Amniotic stem cell (primary cell): Measurements from ENCODE around the gene MLN.

Experiments
- DNase-seq: peaks from one replicate; lab custom pipeline; 2025; lab: John Stamatoyannopoulos, UW

Gene MLN

DNA sequence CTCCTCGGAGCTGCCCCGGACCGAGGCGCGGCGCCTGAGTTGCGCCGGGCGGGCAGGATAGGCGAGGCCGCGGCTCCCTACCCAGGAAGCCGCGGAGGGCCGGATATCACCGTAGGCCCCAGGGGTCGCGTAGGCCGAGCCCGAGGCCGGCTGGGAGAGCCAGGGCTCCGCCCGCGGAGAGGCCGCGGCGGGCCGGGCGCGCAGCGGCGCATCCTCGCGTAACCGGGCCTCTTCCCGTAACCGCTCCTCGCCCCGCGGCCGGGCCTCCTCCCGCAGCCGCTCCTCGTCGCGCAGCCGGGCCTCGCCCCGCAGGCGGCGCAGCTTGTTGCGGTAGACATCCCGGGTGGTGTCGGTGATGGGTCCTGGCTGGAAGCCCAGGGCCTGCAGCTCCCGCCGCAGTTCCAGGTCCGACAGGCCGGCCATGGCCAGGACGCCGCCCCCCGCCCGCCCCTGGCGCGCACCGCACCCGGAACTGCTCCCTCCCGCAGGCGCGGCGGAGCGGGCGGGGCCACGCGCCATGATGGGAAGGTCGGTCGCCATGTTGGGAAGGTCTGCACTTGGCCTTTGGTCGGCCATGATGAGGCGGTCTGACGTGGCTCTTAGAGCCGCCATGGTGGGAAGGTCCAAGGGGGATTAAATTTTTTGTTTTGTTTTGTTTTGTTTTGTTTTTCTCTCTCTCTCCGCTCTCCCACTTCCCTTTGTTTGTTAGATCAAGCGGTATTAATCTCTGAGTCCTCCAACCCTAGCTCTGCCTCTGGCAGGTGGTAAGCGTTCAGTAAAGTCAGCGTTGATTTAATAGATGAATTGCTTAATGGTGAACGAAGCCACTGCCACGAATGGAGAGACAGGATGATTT is 14.9 kb downstream of the MLN start, which contains the start of gene LEMD2:
Gene LEMD2, minus strand, starts transcription at position 437 of the 856 bp plus-strand sequence. Its CDS starts 14 bp downstream, at position 423.
- DNase-seq, result peak; percentile 73

DNA sequence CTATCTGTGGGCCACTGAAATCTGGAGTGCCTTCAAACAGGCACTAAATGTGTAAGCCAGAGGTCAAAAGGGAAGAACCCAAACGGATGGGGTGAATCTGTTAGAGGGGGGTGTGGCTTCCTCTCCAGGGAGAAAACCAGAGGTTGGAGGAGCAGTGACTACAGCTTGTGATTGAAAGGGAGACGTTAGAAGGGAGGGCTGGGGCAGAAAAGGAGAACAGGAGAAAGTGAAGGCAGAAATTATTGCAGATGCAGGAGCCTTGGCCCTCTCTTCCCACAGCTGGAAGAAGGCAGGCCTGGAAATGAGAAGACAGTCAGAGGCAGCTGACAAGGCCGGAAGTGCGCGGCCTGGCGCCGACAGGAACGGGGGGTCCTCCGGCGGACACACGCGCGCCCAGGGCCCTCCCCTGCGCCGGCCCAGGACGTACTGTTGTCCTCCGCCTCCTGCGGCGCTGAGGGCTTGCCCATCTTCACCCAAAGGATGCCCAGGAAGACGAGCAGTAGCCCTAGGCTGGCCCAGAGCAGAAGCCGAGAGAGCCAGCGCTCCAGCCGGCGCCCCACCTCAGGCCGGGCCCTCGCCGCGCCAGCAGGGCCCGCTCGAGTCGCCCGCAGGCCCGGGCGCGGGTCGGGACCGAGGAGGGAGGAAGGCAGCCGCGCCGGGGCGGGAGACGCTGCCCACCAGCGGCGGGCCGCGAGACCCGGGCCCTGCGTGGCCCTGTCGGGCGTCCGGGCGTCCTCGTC is 15.7 kb downstream of the MLN start:
- no peak for DNase-seq

DNA sequence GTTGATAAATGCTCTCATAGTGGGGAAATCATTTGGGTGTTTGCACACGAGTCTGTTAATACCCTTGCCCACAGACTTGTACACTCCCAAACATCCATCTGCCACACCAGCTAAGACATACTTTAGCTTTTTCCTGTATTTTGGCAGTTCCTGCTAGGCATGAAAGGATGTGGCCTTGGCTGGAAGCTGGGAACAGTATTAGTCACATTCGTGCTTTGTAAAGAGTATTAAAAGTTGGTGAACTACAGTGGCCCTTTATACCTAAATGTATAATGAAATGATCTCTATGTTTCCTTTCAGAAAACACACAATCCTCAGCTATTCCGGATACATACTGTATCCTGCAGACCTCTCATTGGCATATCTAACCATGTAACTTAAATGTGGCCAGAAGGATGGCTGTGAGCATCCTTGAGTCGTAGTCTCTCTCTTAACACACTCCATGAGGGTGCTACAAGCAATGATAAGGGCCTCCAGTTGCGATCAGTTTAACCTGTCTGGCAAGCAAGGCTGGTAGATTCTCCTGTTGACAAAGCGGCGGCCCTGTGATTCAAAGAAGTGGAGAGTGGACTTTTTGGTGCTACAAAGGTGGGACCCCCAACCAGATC is 16.4 kb downstream of the MLN start:
- DNase-seq, result no peak

DNA sequence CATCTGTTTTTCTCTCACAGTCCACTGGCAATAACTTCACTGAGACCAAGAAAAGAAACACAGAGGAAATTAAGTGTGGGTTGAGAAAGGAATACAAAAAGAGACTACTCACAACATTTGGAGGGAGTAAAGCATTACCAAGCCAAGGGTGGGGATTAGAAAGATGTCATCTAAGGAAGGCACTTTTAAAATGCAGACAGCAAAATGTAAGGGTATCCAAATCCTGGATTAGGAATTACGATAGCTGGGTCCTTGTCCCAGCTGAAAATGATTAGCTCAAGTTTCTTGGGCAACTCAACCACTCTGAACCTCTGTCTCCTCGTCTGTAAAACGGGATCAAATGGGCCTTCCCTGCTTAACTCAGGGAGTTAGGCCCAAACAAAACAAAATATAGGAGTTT is 17.1 kb downstream of the MLN start:
- no peak for DNase-seq

DNA sequence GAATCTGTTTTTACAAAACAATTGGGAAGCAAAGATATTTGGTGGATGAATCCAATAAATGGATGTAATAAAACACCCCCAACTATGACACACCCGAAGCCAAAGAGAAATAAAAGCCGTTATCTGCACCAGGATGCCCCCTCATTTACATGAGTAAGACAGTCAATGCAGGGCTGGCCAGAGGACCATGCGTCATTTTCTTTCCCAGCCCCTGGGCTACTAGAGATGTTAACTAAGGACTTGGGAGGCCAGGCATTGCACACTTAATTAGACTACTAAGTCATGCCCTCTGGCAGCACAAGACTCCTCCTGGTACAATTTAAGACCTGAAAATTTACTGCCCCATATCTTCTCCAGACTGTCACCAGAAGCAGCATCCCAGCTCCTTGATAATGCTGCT is 18.0 kb downstream of the MLN start:
- DNase-seq, result no peak

DNA sequence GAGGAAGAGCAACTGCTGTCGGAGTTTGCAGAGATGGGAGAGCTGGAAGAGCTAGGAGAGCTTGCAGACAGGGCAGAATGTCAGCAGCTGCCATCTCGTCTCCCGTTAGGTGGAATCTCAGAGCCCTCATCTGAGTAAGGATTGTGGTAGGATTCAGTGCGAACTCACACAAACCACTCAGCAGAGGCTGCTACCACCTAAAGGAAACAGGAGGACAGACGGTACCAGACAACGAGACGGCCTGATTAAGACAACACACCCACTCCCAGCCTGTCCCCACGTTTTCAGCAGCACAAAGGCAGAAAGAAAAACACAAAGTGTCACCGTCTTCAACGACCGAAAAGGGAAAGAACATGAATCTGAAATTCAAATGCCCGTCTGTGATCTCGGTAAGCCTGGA is 19.0 kb downstream of the MLN start:
- no peak for DNase-seq

DNA sequence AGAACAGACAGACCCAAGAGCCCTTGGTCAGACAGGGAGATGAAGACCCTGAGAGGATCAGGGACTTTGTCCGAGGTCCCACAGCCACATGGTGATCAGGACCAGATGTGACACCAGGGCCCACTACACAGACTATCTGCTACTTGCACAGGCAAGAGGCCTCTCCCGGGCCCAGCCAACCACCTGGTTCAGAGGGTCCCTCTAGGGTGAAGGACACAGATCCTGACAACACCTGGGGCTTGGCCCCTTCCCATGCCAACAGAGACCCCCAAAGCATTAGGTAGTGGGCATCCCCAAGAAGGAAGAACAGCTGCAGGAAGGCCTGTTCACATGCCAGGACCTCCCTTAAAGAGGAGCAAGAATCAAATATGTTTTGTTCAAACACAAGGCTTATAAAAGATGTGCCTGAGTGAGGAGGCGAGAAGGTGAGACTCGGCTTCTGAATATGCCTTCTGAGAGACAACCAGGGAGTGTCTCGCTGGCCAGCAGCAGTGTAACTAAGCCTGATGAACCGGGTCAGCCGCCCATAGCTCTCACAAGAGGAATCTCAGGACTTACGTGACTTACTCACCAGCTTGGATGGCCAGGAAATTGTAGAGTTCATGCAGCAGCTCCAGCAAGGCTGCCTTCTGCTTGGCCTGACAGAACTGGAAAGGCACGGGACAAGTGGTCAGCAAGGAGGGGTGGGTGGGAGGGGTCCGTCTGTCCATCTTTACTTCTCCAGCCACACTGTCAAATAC is 19.9 kb downstream of the MLN start:
- DNase-seq, result no peak

DNA sequence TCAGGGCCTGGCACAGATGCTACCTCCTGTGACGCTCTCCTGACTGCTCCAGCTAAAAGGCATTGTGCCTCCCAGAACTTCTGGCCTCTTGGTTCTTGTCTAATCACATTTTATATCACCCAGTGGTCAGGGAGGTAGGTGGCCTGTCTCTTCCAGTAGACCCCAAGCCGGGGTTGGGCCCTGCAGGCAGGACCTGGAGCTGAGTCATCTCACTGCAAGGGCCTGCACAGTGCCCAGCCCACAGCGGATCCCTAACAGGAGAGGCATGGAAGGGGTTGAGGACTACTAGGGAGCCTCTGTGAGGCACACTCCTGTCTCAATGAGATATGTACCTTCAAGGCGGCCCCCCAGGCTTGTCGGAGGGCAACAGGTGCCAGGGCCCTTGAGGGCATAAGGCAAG is 21.2 kb downstream of the MLN start:
- no peak for DNase-seq

DNA sequence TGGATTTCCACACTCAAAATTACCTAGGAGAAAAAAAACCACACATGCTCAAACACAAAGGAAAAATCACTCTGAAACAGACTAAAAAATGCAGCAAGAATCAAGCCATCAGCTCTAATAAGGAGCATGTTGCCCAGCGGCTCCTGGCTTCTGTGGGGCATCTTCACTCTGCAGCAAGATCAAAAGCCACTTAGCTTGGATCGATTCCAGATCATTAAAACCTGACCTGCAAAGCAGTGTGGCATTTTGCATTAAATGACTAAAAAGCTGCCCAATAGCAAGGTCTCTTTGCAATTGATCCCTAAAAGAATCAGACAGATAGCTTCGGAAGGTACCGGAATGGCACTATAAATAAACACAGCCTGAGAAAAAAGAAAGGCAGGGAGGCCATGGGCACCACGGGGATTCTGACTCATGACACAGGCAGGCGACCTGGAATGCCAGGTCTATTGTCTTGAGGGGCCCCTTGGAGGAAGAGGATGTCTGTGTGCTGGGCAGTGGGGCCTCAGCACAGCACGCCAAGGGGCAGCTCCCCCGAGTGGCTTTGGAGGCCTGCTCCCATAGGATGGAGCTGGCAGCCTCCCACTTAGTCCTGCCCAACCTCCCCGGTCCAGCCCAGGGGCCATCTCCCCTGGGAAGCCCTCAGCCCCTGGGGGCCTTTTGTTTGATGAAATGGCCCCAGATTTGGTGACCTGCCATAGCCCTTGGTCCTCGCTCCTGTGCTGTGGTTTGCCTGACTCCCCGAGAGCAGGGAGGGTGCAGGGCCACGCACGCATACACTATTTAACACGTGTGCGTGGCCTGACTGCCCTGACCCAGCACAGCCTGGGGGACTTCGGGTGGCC is 22.4 kb downstream of the MLN start:
- DNase-seq, result no peak

DNA sequence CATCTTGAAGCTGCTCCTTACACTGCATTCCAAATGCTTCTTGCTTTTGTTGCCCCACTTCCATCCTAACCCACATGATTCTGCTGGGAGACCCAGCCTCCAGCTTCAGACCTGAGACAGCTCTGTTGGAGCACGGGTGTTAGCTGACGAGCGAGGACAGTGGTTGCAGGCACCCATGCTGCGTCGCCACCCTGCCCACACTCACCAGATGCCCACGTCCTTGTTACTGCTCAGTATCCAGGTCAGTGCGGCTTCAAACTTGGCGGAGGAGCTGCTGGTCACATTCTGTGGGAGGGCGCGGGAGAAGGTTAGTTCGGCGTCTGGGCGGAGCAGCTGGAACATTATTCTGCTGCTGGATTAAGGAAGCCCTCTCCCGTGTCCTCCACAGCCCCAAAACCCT is 23.9 kb downstream of the MLN start:
- no peak for DNase-seq

DNA sequence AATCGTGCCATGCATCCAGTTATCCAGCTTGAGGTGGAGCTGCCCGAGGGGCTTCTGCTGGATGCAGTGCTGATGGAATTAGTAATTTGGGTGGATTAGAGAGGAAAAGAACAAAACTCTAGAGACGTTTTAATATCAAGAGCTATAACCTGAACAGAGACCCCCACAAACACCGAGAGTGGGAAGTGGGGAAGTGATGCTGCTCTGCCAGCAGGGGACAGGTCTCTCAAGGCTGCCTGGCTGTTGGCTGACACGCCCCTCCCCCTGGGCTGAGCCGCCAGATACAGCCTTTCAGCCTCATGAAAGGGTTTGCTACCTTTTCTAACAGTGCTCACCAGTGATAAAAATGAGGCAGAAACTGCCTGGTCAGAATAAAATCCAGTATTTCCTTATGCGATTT is 24.5 kb downstream of the MLN start:
- DNase-seq, result no peak

DNA sequence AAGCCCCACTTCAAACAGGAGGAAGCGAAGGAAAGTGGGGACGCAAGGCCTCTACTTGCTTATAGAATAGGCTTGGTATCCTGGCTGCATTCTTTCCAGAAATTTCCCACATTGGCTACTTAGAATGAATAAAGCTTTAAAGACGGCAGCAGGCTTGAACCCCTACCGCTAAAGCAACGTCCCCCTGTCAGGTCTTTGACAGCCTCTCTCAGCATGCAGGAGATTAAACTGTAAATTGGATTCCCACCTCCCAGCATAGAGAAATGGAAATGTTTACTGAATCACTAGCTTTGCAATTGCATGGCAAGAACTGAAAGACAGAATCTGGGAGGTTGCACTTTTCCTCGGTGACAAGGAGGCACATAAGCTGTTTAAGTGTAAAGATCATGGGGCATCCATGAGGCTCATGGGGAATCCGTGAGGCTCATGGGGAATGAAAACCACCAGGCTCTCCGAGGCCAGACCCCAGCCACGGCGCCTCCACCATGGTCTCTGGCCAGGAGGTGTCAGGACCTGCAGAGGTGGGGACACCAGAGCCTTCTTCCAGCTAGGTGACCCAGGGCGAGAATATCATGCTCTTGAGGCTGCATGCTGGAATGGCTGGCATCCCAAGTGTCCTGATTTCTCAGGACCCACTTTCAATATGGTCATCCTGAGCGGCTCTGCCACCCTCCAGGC is 25.2 kb downstream of the MLN start:
- DNase-seq, result no peak

DNA sequence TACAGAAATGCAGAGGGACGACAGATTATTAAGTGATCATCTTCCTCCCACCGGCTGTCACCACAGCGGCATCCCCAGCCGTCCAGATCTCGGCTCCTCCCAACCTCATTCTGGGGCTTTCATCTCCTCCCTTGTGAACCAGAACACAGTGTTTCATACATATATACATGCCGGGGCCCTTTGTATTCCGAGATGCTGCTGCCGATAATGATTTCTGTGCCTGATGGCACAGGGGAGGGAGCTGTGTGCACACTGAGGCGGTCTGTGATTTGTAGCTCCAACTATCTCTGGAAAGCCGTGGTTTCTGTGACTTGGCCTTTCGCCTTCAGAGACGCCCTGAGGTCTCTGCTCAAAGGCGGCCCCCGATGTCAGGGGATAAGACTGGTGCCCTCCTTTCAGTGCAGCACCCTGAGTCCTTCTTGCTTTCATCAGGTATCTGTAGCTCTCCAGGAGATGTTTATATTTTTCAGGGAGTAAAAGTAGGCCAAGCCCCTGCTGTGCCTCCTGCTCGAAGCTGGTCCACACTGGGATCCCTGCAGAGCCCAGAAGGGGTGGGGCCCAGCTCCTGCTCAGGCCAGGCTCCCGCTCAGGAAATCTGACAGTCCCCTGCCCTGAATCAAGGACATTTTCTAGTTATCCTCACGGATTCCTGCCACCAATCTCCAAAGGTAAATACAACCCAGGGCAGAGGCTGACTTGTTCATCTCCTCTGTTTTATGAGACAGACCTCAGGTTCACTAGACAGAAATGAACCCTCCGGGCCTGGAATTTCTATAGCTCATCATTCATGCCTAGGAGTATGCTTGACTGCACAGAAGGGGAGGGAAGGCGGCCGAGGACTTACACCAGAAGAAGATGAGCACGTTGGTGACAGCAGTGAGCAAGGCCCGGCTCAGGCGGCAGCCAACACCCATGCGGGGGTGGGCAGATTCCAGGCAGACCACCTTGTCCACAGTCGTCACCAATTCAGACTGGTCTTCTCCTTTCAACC is 26.1 kb downstream of the MLN start:
- DNase-seq, result no peak

DNA sequence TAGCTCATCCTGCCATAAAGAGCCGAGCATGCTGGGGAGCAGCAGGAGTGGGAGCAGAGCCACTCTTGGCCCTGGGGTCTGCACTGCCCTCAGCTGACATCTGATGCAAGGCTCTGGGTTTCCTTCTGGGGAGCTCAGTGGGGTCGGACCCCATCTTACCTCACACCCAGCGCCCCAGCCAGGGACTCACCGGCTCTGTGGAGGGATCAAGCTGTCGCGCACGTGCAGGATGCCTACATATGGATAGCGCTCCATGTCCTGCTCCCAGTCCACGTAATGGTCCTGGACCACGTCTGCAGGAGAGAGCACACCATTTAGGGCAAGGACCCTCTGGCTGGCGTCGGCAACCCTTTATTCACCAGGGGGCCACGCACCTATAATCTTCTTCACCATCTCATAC is 27.0 kb downstream of the MLN start:
- no peak for DNase-seq

DNA sequence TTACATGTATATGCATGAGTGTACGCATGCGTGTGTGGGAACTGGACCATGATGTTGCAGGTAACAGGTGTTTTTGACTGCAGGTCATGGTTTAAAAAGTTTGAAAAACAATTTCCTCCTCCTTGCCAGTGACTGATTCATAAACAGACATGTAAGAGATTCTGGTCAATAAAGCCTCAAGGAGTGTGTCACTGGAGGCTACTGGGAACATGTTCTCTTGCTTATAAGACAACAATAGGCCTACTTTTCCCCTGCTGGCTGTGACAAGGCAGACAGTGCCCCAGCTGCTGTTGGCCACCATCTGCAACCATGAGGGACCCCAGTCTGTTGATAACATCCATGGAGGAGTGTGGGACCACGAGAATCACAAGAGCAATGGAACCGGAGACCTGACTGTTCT is 27.6 kb downstream of the MLN start:
- no peak for DNase-seq

DNA sequence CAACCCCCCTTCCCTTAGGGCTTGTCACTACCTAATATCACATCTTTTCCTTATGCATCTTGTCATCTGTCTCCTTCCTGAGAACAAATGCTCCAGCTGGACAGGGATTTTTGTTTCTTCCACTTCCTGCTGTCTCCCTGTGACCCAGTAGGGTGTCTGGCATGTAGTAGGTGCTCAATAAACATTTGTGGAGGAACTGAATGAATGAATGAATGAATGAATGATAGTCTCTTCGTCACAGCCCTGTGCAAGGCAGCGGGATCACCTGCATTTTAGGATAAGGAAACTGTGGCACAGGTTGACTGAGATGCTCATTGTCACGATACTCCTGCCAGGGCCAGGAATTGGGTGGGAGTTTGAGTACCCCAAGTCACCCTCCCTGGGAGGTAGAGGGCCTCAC is 29.0 kb downstream of the MLN start:
- DNase-seq, result no peak

DNA sequence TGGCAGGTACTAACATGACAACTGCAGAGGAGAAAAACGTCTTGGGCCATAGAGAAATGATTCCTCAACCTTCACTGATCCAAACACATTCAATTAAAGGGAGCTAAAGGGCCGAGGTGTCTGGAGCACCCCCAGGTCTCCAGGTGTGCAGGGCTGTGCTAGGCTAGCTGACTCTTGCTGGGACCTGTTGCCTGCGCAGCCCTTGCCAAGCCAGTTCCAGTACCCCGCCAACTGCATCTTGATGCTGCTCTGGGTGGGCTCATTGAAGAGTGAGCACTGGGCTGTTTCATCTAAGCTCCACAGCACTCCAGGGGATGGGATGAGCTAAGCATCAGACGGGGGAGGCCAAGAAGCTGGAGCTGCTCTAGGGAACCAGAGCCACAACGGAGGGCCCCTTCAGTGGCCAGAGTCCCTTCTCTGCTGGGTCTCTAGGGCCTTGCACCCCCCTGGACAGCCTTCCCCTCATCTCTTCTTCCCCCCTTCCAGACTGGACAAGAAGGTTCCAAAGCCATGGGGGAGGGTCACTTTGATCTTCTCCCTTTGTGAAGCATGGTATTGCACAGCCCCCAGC is 30.8 kb downstream of the MLN start:
- no peak for DNase-seq

DNA sequence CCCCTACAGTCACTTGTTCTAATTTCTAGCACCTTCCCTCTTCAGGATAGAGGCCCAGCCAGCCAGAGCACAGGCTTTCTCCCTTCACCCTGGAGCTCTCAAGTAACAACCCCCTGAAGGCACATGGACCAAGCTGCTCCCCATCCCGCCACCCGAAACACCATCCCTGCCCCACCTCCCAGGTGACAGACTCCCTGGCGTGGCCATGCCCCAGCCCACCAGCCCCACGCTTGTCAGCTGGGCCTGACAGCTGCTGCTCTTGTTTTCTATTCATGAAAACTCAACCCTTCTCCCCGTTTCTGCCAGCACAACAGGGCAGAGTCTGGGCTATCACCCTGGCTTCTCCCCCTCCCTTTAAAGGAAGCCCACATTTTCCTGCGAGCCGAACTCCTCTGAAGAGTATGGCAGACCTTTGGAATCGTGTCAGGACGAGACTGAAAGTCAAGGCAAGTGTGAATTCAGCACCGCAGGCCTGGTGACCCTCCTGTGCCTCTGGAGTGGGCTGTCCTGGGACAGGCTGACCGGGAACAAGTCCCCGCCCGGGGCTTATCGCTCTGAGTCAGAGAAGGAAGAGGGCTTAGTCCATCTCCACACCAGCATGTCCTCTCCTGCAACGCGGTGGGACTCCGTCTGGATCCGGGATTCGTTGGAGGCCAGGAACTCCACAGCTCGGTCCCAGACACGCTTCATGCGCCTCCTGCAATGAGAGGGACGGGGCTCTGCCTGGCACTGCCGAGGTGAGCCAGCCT is 31.5 kb downstream of the MLN start:
- no peak for DNase-seq
